ENCODE data around the gene SDCBP2.

GRCh38 chr20:1378735-1379125, 49.8 kb upstream of the SDCBP2 start:
- TF ChIP-seq GATA1 (IDR thresholded peaks at IDR 0.05; ENCODE audit: low read depth, low read length) (no peak), POLR2A (IDR thresholded peaks at IDR 0.05; ENCODE audit: low read length) (no peak)
